HFF-Myc (cell line): ENCODE data around the gene CYP39A1.

ENCODE experiments used
- DNase-seq: peaks from one replicate; pipeline ENCODE4 v3.0.0-alpha.2; 2011; ENCODE audit warnings: low read depth; ENCODE audit errors: extremely low read depth
- H3K4me3 ChIP-seq: replicated peaks from 2 replicates; pipeline ENCODE4 v1.5.1; 2011; ENCODE audit warnings: low read depth, mild to moderate bottlenecking, control low read depth, low read length
- TF ChIP-seq, protein P1 (sequence below): IDR thresholded peaks from 2 replicates; pipeline ENCODE4 v1.5.1; 2012; ENCODE audit warnings: mild to moderate bottlenecking, low read depth, low read length, control low read depth; ENCODE audit errors: missing control alignments

Gene CYP39A1

DNA sequence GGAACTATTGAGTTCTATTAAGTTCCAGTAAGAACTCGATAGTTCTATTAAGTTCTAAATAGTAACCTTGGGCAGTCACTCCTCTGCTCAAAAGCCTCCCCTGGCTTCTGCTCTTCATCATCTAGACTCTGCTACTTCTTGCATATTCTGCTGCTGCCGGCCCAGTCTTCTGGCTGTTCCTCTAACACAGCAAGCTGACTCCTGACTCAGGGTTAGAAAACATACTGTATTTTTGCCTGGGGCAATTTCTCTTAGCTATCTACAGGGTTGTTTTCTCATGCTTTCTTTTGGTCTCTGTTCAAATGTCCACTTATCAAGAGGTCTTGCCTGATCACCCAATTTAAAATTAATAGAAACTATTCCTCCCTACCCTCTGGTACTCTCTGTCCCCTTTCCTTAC is 14.8 kb upstream of the CYP39A1 start:
- no peak overlapping the region for H3K4me3 ChIP-seq
- TF ChIP-seq, protein P1, sequence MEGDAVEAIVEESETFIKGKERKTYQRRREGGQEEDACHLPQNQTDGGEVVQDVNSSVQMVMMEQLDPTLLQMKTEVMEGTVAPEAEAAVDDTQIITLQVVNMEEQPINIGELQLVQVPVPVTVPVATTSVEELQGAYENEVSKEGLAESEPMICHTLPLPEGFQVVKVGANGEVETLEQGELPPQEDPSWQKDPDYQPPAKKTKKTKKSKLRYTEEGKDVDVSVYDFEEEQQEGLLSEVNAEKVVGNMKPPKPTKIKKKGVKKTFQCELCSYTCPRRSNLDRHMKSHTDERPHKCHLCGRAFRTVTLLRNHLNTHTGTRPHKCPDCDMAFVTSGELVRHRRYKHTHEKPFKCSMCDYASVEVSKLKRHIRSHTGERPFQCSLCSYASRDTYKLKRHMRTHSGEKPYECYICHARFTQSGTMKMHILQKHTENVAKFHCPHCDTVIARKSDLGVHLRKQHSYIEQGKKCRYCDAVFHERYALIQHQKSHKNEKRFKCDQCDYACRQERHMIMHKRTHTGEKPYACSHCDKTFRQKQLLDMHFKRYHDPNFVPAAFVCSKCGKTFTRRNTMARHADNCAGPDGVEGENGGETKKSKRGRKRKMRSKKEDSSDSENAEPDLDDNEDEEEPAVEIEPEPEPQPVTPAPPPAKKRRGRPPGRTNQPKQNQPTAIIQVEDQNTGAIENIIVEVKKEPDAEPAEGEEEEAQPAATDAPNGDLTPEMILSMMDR: no peak
- no peak for DNase-seq

DNA sequence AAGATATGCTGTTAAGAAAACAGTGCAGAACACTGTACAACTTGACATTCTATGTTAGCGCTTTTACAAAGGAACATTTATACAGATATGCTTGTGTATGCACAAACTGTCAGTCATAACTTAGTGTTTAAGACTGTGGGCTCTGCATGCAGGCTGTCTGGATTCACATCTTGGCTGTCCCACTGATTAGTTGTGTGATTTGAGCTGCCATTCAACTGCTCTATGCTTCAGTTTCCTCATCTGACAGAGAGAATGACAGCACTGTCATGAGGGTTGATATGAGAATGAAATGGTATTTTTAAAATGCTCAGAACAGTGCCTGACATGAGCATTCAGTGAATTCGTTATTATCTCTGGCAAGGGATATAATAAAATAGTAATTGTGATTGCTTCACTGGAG is 8.9 kb upstream of the CYP39A1 start:
- TF ChIP-seq, protein P1: no peak
- DNase-seq: no peak
- no peak overlapping the region for H3K4me3 ChIP-seq

DNA sequence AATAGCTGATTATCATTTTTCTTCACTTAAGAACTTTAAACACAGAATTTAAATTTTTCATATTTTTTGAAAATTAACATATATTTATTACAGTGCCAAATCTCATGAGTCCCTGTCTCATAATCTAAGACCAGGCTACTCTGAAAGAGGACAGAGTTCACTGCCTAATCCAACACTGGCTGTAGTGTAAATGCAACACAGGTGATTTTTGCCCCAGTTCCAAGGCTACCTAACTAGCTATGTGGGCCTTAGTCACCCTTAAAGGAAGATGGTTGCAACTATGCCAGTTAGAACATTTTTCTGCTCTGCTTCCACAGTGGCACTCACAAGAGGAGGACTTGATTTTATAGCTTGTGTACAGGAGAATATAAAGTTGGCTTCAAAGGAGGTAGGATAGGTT is 5.0 kb upstream of the CYP39A1 start:
- DNase-seq: no peak
- no peak overlapping the region for H3K4me3 ChIP-seq
- TF ChIP-seq, protein P1: no peak

DNA sequence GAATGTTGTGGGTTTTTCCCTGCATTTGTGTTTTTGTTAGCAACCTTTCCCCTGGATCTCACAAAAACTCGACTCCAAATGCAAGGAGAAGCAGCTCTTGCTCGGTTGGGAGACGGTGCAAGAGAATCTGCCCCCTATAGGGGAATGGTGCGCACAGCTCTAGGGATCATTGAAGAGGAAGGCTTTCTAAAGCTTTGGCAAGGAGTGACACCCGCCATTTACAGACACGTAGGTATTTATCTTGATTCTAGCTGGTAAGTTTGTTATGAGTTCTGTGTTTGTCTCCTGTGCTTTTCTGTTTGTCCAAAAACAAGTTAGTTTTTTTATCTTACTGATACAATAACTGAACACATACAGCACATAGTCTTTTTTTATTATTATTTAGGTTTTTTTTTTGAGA is 3.2 kb upstream of the CYP39A1 start:
- no peak overlapping the region for H3K4me3 ChIP-seq
- DNase-seq: no peak

DNA sequence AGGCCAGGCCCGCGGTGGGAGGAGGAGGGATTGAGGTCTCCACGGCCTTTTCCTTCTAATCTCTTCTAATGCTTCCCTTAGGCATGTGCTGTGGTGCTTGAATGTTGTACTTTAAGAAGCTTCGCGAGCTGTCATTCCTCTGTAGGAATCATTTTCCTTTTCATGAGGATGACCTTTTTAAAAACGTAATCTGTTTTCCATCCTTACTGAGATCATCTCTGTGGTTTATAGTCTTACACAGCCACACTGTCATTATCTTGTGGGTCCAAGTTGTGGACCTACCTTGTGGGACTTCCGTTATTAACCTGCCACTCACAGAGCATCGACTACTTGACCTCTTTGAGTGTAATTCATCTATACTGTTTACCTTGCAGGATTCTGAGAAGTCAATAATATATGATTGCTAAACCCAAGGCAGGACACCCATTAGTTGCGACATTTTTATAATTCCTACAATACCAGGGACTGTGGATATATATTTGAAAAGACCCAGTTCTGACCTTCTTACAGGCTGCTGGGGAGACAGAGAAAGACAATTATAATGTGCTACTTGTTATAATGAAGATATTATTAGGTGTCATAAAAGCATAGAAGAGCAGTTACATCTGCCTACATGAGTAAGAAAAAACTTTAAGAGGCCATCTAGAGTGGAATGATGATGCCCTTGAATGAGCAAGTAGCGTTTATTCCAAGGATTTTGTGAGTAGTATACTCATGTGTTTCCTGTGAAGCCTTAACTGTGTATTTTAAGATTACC is 999 bp upstream of the CYP39A1 start:
- DNase-seq: no peak
- peak overlapping the region; percentile 67 for H3K4me3 ChIP-seq
- TF ChIP-seq, protein P1: no peak

More for the DNA sequence above, 3.2 kb upstream of the CYP39A1 start:
- TF ChIP-seq, protein P1: peak; percentile 38

DNA sequence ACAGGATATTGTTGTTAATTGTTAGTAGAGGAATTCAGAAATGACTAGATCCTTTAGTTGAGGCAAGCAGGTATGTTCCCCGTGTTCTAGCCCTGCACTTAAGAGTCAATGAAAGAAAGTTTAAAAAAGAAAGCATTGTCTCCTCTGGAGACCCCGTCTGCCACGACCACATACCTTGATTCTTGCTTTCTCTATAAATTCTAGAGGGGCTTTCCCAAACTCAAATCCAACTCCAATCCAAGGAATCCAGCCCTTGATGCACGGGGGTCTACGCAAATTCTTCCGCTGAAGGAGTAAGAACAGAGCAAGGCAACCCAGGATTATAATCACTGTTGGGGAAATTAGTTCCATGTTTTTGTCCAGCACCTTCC is 401 bp downstream of the CYP39A1 start:
- TF ChIP-seq, protein P1: no peak
- peak overlapping the region; percentile 67 for H3K4me3 ChIP-seq
- no peak for DNase-seq

DNA sequence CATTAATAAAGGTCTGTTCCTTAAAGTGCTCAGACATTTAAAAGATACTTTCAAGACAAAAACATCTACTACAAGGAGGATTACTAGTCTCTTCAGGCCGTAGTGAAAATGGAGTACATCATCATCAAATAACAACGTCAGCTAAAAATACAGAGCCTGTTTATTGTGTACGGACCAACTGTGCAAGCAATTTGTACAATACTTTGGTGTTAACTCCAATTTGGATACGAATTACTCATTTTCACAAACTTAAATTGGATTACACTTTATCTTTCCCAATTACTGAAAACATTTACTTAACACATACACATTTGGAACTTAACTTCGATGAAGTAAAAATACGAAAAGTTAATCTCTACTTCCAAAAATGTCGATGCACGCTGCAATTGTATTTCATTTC is 802 bp downstream of the CYP39A1 start:
- TF ChIP-seq, protein P1: no peak
- H3K4me3 ChIP-seq: peak overlapping the region; percentile 67; the same call in 1 of the 2 replicates
- no peak for DNase-seq
